Hypothalamus (tissue), 51 donors: ENCODE data around the gene AXL.
A peak's percentile ranks its signal among the peaks of the same experiment; 100 is the strongest.
"Not testable (repeated sequence)": the region's sequence is repeated elsewhere in the genome, so short reads cannot be mapped to it uniquely, and the experiment has no call there.

ENCODE experiments used
- DNase-seq, 51 donors: peaks; one replicate each; lab custom pipeline; 2025; lab: John Stamatoyannopoulos, UW

AXL gene

GRCh38 chr19:41218615-41219507, at the start of gene AXL:
Gene AXL (plus strand): TSS chr19:41219223. CDS start chr19:41219393, 170 bp downstream.
- DNase-seq, result peak in 43 of 51 donors; percentile 15 to 87 (median 62)

GRCh38 chr19:41172297-41173164, 46.5 kb upstream of the AXL start:
- no peak for DNase-seq

- DNase-seq, result no peak
These were observed 44.6 kb upstream of the AXL start for GRCh38 chr19:41174297-41174928.

GRCh38 chr19:41175801-41176777, 42.9 kb upstream of the AXL start:
- peak in 22 of 51 donors; percentile 2 to 55 (median 23) for DNase-seq

- DNase-seq, result not testable (repeated sequence)
These were observed 38.9 kb upstream of the AXL start for GRCh38 chr19:41180173-41180572.

- DNase-seq, result no peak
These were observed 31.8 kb upstream of the AXL start for GRCh38 chr19:41186971-41187883.

DNA sequence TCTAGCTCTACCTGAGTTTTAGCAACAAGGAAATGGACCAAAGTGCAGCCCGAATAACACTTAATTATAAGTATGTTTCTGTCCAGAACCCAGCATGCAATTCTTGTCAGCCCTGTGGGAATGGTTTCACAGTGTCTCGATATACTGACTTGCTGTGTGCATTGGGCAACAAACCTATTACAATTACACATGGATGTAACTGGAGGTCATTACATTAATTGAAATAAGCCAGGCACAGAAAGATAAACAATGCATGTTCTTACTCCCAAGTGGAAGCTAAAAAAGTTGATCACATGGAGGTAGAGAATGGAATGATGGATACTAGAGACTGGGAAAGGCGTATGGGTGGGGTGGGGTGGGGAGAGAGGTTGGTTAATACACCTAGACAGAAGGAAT, 31.1 kb upstream of the AXL start:
- no peak for DNase-seq

- no peak for DNase-seq
These were observed 29.5 kb upstream of the AXL start for GRCh38 chr19:41189425-41190065.

- peak in 2 of 51 donors; percentile 3 to 15 for DNase-seq
These were observed 26.2 kb upstream of the AXL start, which contains the start of gene CYP2S1 for GRCh38 chr19:41192574-41193429. Gene CYP2S1 (plus strand): TSS chr19:41193219. CDS start chr19:41193265, 46 bp downstream.

- DNase-seq, result no peak
These were observed 25.4 kb upstream of the AXL start for GRCh38 chr19:41193430-41194156.

GRCh38 chr19:41194157-41194552, 24.9 kb upstream of the AXL start:
- DNase-seq, result no peak

DNA sequence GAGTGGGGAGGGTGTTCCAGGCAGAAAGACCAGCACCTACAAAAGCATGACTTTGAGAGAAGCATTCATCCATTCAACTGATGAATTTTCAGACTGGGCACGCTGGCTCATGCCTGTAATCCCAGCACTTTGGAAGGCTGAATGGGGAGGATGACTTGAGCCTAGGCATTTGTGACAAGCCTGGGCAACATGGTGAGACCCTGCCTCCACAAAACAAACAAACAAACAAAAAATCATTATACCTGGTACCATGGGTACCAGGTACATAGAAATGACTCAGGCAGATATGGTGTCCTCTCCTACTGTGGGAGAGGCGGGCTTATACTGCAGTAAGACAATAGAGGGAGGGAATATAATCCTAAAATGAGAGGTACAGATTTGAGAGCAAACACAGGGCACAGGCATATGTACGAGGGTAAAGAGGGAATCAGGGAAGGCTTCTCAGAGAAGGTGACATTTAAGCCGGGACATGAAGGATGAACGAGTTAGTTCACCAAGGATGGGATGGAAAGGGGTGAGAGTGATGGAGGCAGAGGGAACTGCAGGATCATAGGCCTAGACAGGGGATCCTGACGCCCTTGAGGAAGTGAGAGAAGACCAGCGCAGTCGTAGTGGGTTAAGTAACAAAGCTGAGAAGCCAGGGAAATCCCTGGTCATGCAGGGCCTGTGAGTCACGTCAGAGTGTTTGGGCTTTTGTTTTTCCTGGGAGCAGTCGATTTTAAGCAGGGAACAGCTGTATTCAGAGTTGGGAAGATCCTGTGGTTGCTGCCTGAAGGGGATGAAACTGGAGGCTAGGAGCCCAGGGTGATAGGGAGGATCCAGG, 23.1 kb upstream of the AXL start:
- DNase-seq, result no peak

DNA sequence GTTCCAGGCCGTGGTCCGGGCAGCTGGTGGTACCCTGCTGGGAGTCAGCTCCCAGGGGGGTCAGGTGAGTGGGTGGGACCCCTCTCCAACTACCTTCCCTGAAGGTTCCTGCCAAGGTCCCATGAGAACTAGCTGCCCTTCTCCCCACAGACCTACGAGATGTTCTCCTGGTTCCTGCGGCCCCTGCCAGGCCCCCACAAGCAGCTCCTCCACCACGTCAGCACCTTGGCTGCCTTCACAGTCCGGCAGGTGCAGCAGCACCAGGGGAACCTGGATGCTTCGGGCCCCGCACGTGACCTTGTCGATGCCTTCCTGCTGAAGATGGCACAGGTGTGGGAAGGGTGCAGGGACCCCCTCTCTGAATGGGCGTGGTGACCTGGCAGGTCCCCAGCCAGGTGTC, 20.5 kb upstream of the AXL start:
- no peak for DNase-seq

GRCh38 chr19:41203371-41203770, 15.7 kb upstream of the AXL start:
- DNase-seq, result no peak

DNA sequence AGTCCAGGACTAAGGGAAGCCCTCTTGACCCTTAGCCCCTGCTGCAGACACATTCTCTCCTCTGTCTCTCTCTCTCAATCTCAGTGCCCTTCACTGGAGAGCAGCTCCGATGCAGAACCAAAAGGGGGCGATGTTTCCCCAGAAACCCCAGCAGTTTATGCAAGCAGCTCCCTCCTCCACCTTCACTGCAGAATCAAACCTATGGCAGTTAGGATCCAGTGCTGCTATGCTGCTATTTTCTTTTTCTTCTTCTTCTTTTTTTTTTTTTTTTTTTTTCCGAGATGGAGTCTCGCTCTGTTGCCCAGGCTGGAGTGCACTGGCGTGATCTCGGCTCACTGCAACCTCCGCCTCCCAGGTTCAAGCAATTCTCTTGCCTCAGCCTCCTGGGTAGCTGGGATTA, 14.7 kb upstream of the AXL start:
- peak in 43 of 51 donors; percentile 4 to 84 (median 51) for DNase-seq
